NCI-H2107 (cell line): ENCODE data around the gene DACH1.
"Not testable (repeated sequence)": the region's sequence is repeated elsewhere in the genome, so short reads cannot be mapped to it uniquely, and the experiment has no call there.

Experiments used
- DNase-seq: peaks from one replicate; lab custom pipeline; 2025; lab: John Stamatoyannopoulos, UW

Gene DACH1

GRCh38 chr13:71867131-71867814, at the start of gene DACH1:
Gene DACH1 (minus strand): TSS chr13:71867204.
- peak; percentile 53 for DNase-seq

- DNase-seq: no peak
Observed at GRCh38 chr13:71913717-71914116, 46.7 kb upstream of the DACH1 start.

GRCh38 chr13:71912524-71912923, 45.5 kb upstream of the DACH1 start:
- no peak for DNase-seq

GRCh38 chr13:71906448-71906847, 39.4 kb upstream of the DACH1 start:
- DNase-seq: no peak

- DNase-seq: no peak
Observed at GRCh38 chr13:71902676-71903075, 35.7 kb upstream of the DACH1 start.

- DNase-seq: not testable (repeated sequence)
Observed at GRCh38 chr13:71893506-71893905, 26.5 kb upstream of the DACH1 start.

GRCh38 chr13:71886880-71887279, 19.9 kb upstream of the DACH1 start:
- no peak for DNase-seq

- DNase-seq: no peak
Observed at GRCh38 chr13:71882120-71882519, 15.1 kb upstream of the DACH1 start.

- DNase-seq: no peak
Observed at GRCh38 chr13:71880753-71881541, 13.9 kb upstream of the DACH1 start.

GRCh38 chr13:71879808-71880344, 12.9 kb upstream of the DACH1 start:
- DNase-seq: no peak

- no peak for DNase-seq
Observed at GRCh38 chr13:71879129-71879535, 12.1 kb upstream of the DACH1 start.

GRCh38 chr13:71877256-71877653, 10.3 kb upstream of the DACH1 start:
- no peak for DNase-seq

- DNase-seq: no peak
Observed at GRCh38 chr13:71876648-71877255, 9.7 kb upstream of the DACH1 start.

GRCh38 chr13:71875823-71876222, 8.8 kb upstream of the DACH1 start:
- DNase-seq: no peak

- DNase-seq: peak; percentile 31
Observed at GRCh38 chr13:71874458-71874857, 7.5 kb upstream of the DACH1 start.

- DNase-seq: no peak
Observed at GRCh38 chr13:71873418-71874247, 6.6 kb upstream of the DACH1 start.

GRCh38 chr13:71871844-71872243, 4.8 kb upstream of the DACH1 start:
- no peak for DNase-seq

- DNase-seq: no peak
Observed at GRCh38 chr13:71871176-71871754, 4.3 kb upstream of the DACH1 start.

GRCh38 chr13:71870100-71870499, 3.1 kb upstream of the DACH1 start:
- no peak for DNase-seq

GRCh38 chr13:71869274-71869673, 2.3 kb upstream of the DACH1 start:
- DNase-seq: no peak

GRCh38 chr13:71866335-71867130, 471 bp downstream of the DACH1 start:
- DNase-seq: no peak
